NB4 (cell line): Measurements from ENCODE around the gene OAT.
"Not testable (repeated sequence)": the region's sequence is repeated elsewhere in the genome, so short reads cannot be mapped to it uniquely, and the experiment has no call there.

Experiments used
- DNase-seq: peaks from one replicate; pipeline ENCODE4 v3.0.0; 2010; ENCODE audit warnings: low read depth
- H3K4me3 ChIP-seq: one replicate; pipeline ENCODE4 v1.5.1; 2011; ENCODE audit warnings: mild to moderate bottlenecking, low read depth, low read length, moderate library complexity
- CTCF ChIP-seq: IDR thresholded peaks from one replicate; pipeline ENCODE4 v1.5.1; 2012; ENCODE audit warnings: low read depth, low read length
- MAX ChIP-seq: IDR thresholded peaks from 2 replicates; pipeline ENCODE4 v1.6.1; 2011; ENCODE audit warnings: low read depth, low read length
- MYC ChIP-seq: IDR thresholded peaks from 2 replicates; pipeline ENCODE4 v1.6.1; 2011; ENCODE audit warnings: low read depth, low read length
- POLR2A ChIP-seq: IDR thresholded peaks from 2 replicates; pipeline ENCODE4 v1.6.1; 2011; ENCODE audit warnings: mild to moderate bottlenecking; ENCODE audit not compliant: insufficient read length; ENCODE audit errors: extremely low read depth

Gene OAT

GRCh38 chr10:124374535-124375352 is 44.0 kb downstream of the OAT start:
- no peak overlapping the region for H3K4me3 ChIP-seq
- no peak for DNase-seq
- TF ChIP-seq CTCF = no peak
- TF ChIP-seq MAX = no peak
- TF ChIP-seq MYC = no peak

- no peak overlapping the region for H3K4me3 ChIP-seq
- TF ChIP-seq MAX = no peak
- no peak for TF ChIP-seq MYC
- no peak for TF ChIP-seq CTCF
- TF ChIP-seq POLR2A = no peak
- no peak for DNase-seq
Observed at GRCh38 chr10:124372899-124373298, 45.8 kb downstream of the OAT start.

GRCh38 chr10:124370426-124370825 is 48.3 kb downstream of the OAT start:
- H3K4me3 ChIP-seq = no peak overlapping the region
- DNase-seq = no peak
- TF ChIP-seq POLR2A (no peak), CTCF (no peak), MAX (no peak), MYC (no peak)

- no peak for DNase-seq
Observed at GRCh38 chr10:124369986-124370385, 48.7 kb downstream of the OAT start.

GRCh38 chr10:124369533-124369932 is 49.2 kb downstream of the OAT start:
- not testable (repeated sequence) for DNase-seq, H3K4me3 ChIP-seq

More at GRCh38 chr10:124369986-124370385, 48.7 kb downstream of the OAT start:
- H3K4me3 ChIP-seq = no peak overlapping the region
- TF ChIP-seq POLR2A (no peak), MAX (no peak), MYC (no peak), CTCF (no peak)

GRCh38 chr10:124369066-124369465 is 49.7 kb downstream of the OAT start:
- TF ChIP-seq CTCF = no peak
- TF ChIP-seq POLR2A = no peak
- no peak for TF ChIP-seq MYC
- TF ChIP-seq MAX = no peak
- no peak overlapping the region for H3K4me3 ChIP-seq
- DNase-seq = no peak
